Smooth muscle cell (in vitro differentiated cells): ENCODE results near the gene APOL2. TPM values are rescaled to one million over a fixed set of nuclear protein-coding genes. Genes with fewer than 3 reads are reported as not detected.
A peak's percentile ranks its signal among the peaks of the same experiment; 100 is the strongest.
"Not testable (repeated sequence)": the region's sequence is repeated elsewhere in the genome, so short reads cannot be mapped to it uniquely, and the experiment has no call there.

Source experiments
- DNase-seq: peaks from one replicate; lab custom pipeline; 2025; ENCODE audit not compliant: unreplicated experiment; lab: John Stamatoyannopoulos, UW
- H2AFZ ChIP-seq: fragments of 200-600 bp; sonication (generic); 2 replicates; pipeline ENCODE4 v1.6.0; 2016; ENCODE audit warnings: antibody characterized with exemption, low read depth, mild to moderate bottlenecking
- H3F3A ChIP-seq: fragments of 200-600 bp; sonication (generic); 2 replicates; pipeline ENCODE4 v1.6.0; 2017; ENCODE audit warnings: antibody characterized with exemption, low read depth
- H3K27ac ChIP-seq: fragments of 200-600 bp; sonication (generic); 2 replicates; pipeline ENCODE4 v1.5.1; 2016; ENCODE audit warnings: low read depth, mild to moderate bottlenecking
- H3K27me3 ChIP-seq: fragments of 200-600 bp; sonication (generic); 2 replicates; pipeline ENCODE4 v1.6.1; 2016; ENCODE audit warnings: low read depth, mild to moderate bottlenecking
- H3K36me3 ChIP-seq: fragments of 200-600 bp; sonication (generic); 2 replicates; pipeline ENCODE4 v1.5.1; 2016; ENCODE audit warnings: low read depth
- H3K4me1 ChIP-seq: fragments of 200-600 bp; sonication (generic); 2 replicates; pipeline ENCODE4 v1.5.1; 2016; ENCODE audit warnings: low read depth
- H3K4me2 ChIP-seq: fragments of 200-600 bp; sonication (generic); 2 replicates; pipeline ENCODE4 v1.6.0; 2016; ENCODE audit warnings: mild to moderate bottlenecking
- H3K4me3 ChIP-seq: fragments of 200-600 bp; sonication (generic); 2 replicates; pipeline ENCODE4 v1.5.1; 2016; ENCODE audit warnings: mild to moderate bottlenecking
- H3K79me2 ChIP-seq: fragments of 200-600 bp; sonication (generic); 2 replicates; pipeline ENCODE4 v1.6.0; 2016; ENCODE audit warnings: low read depth, mild to moderate bottlenecking
- H3K9ac ChIP-seq: fragments of 200-600 bp; sonication (generic); 2 replicates; pipeline ENCODE4 v1.6.0; 2016; ENCODE audit warnings: low read depth
- H3K9me3 ChIP-seq: fragments of 200-600 bp; sonication (generic); replicated peaks from 2 replicates; pipeline ENCODE4 v1.5.1; 2016; ENCODE audit warnings: low read depth
- H4K20me1 ChIP-seq: fragments of 200-600 bp; sonication (generic); 2 replicates; pipeline ENCODE4 v1.6.0; 2016; ENCODE audit warnings: low read depth
- CTCF ChIP-seq: fragments of 200-600 bp; sonication (generic); IDR thresholded peaks from 2 replicates; pipeline ENCODE4 v1.5.1; 2017; ENCODE audit warnings: borderline replicate concordance, mild to moderate bottlenecking, antibody characterized with exemption; ENCODE audit not compliant: insufficient read depth, poor library complexity, severe bottlenecking
- WGBS: methylation state at CpG from one replicate; pipeline ENCODE4 v1.1.7; 2016; ENCODE audit warnings: low lambda C conversion rate; 5-methylcytosine and 5-hydroxymethylcytosine counted together
- polyA plus RNA-seq: library from polyadenylated mRNA; unstranded; fragments of >200 nt; fragmentation: Nextera tagmentation; extraction: Ambion mirVana; gene quantifications from 2 replicates; pipeline ENCODE4 v1.2.1, GENCODE V29; 2016
- total RNA-seq: library from RNA; depleted of rRNA; stranded (reverse); fragments of >200 nt; gene quantifications from 2 replicates; pipeline ENCODE4 v1.2.3, GENCODE V29; 2014

APOL2 gene
- total and polyA plus RNA-seq, 2 experiments from 2014 or later = 8.0 to 14.7 TPM

GRCh38 chr22:36206255-36206654 is 33.1 kb downstream of the APOL2 start:
- no peak overlapping the region for H3K4me2 ChIP-seq
- no peak for DNase-seq
- H3K9ac ChIP-seq = no peak overlapping the region
- H3F3A ChIP-seq = no peaks in the 10 kb centered on the region
- no peak overlapping the region for H2AFZ ChIP-seq
- TF ChIP-seq CTCF = no peak
- H3K27me3 ChIP-seq = no peaks in the 10 kb centered on the region
- H3K27ac ChIP-seq = no peak overlapping the region
- no peaks in the 10 kb centered on the region for H3K36me3 ChIP-seq
- H3K9me3 ChIP-seq = no peaks in the 10 kb centered on the region
- no peaks in the 10 kb centered on the region for H4K20me1 ChIP-seq
- 95% methylated on average over 1 of the region's 1 CpG for WGBS
- H3K4me1 ChIP-seq = peaks cover 4% of the 10 kb centered on the region
- H3K79me2 ChIP-seq = no peaks in the 10 kb centered on the region
- no peak overlapping the region for H3K4me3 ChIP-seq

- not testable (repeated sequence) for H3K27me3 ChIP-seq, H3K27ac ChIP-seq
- WGBS = 95% methylated on average over 5 of the region's 5 CpGs
These were observed 33.8 kb downstream of the APOL2 start for GRCh38 chr22:36205573-36205972.

GRCh38 chr22:36204632-36205015 is 34.7 kb downstream of the APOL2 start:
- TF ChIP-seq CTCF = no peak
- Histone ChIP-seq H4K20me1 (no peaks in the 10 kb centered on the region), H2AFZ (no peak overlapping the region), H3K4me2 (no peak overlapping the region), H3K9ac (no peak overlapping the region), H3F3A (no peaks in the 10 kb centered on the region), H3K27ac (no peak overlapping the region), H3K4me1 (peaks cover 4% of the 10 kb centered on the region), H3K4me3 (no peak overlapping the region), H3K79me2 (no peaks in the 10 kb centered on the region), H3K9me3 (no peaks in the 10 kb centered on the region), H3K27me3 (no peaks in the 10 kb centered on the region), H3K36me3 (no peaks in the 10 kb centered on the region)
- DNase-seq = no peak
- WGBS = 86% methylated on average over 6 of the region's 6 CpGs

More at GRCh38 chr22:36205573-36205972, 33.8 kb downstream of the APOL2 start:
- H3F3A ChIP-seq, H3K36me3 ChIP-seq, H3K4me2 ChIP-seq, H2AFZ ChIP-seq, DNase-seq, H3K9ac ChIP-seq, H3K79me2 ChIP-seq, H3K4me3 ChIP-seq, H3K9me3 ChIP-seq, H4K20me1 ChIP-seq, H3K4me1 ChIP-seq: not testable (repeated sequence)

GRCh38 chr22:36204001-36204631 is 35.2 kb downstream of the APOL2 start:
- Histone ChIP-seq H3K9me3 (no peaks in the 10 kb centered on the region), H3K4me2 (no peak overlapping the region), H3F3A (no peaks in the 10 kb centered on the region), H4K20me1 (no peaks in the 10 kb centered on the region), H3K4me1 (peaks cover 4% of the 10 kb centered on the region), H3K27me3 (no peaks in the 10 kb centered on the region), H3K79me2 (no peaks in the 10 kb centered on the region), H3K27ac (no peak overlapping the region), H3K4me3 (no peak overlapping the region), H3K9ac (no peak overlapping the region), H3K36me3 (no peaks in the 10 kb centered on the region), H2AFZ (no peak overlapping the region)
- no peak for TF ChIP-seq CTCF
- WGBS = 87% methylated on average over 8 of the region's 8 CpGs
- no peak for DNase-seq

- WGBS = 78% methylated on average over 7 of the region's 7 CpGs
- not testable (repeated sequence) for H3F3A ChIP-seq, H3K36me3 ChIP-seq, DNase-seq, H3K4me1 ChIP-seq, H3K9me3 ChIP-seq, H3K9ac ChIP-seq, H3K27me3 ChIP-seq, H3K4me3 ChIP-seq, H4K20me1 ChIP-seq, H3K79me2 ChIP-seq, H2AFZ ChIP-seq, H3K4me2 ChIP-seq
- H3K27ac ChIP-seq = peak overlapping the region; percentile 56
These were observed 35.9 kb downstream of the APOL2 start for GRCh38 chr22:36203441-36203840.

GRCh38 chr22:36202906-36203305 is 36.4 kb downstream of the APOL2 start:
- H3K9me3 ChIP-seq, H3F3A ChIP-seq, H3K36me3 ChIP-seq, H3K9ac ChIP-seq, H2AFZ ChIP-seq, H3K4me2 ChIP-seq, H4K20me1 ChIP-seq, DNase-seq, H3K4me3 ChIP-seq, H3K79me2 ChIP-seq, H3K27me3 ChIP-seq, H3K4me1 ChIP-seq: not testable (repeated sequence)
- WGBS = 88% methylated on average over 8 of the region's 8 CpGs
- H3K27ac ChIP-seq = peak overlapping the region; percentile 56
